ENCODE data around the gene CNTNAP1.

CNTNAP1 gene

DNA sequence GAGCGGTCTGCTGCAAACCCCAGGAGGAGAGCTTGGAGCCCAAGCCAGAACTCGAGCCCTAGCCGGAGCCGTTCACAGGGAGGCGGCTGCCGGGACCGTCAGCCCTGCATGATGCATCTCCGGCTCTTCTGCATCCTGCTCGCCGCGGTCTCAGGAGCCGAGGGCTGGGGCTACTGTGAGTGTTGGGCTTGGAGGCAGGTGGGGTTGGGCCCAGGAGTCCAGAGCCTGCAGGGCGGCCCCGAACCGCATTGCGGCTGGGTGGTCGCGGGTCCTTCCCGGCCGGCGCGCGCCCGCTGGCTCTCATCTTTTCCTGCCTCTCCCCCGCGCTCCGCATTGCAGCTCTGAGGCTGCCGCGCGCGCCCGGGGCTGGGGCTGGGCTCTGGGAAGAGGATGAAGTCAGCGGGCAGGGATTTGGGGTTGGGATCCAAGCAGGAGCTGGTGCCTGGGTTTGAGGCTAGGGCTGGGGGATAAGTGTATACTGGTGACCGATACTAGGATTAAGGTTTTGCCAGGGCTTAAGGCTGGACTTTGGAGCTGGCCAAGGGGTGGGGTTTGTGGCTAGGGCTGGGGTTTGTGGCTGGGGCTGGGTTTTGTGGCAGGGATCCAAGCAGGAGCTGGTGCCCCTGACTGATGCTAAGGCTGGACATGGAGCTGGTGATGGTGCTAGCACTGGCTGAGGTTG is 532 bp downstream of the CNTNAP1 start:
- peak overlapping the region in 16 of 21 experiments; percentile 17 to 77 (median 62) for H3K27ac ChIP-seq

DNA sequence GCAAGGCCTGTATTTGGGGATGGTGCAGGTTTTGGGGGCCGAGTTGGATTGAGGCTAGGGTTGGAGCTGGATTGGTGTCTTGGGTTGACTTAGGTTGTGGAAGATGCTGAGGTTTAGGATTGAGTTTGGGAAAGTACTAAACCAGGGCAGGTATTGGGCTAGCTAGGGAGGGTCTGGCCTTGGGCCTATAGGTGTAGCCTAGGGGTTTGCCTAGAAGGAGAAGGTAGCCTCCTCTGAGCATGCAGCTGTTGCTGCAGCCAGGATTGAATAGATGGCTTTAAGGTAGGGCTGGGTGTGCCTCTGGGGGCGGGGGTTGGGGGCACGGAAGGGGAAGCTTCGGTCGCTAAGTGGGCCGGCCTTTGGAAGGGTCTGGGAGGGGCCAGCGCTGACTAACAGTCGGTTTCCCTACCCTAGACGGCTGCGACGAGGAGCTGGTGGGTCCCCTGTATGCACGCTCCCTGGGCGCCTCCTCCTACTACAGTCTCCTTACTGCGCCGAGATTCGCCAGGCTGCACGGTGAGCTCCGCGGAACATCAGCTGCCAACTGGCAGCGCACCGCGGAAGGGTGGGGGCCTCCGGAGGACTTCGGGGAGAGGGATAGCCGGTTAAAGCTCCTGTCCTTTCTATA is 1.2 kb downstream of the CNTNAP1 start:
- H3K4me3 ChIP-seq = peak overlapping the region in 4 of 7 experiments; percentile 5 to 45 (median 42)
- H3K27ac ChIP-seq = peak overlapping the region in 10 of 21 experiments; percentile 17 to 77 (median 47)

More for the DNA sequence above, 532 bp downstream of the CNTNAP1 start:
- peak overlapping the region; percentile 5 to 50 (median 40) for H3K4me3 ChIP-seq

DNA sequence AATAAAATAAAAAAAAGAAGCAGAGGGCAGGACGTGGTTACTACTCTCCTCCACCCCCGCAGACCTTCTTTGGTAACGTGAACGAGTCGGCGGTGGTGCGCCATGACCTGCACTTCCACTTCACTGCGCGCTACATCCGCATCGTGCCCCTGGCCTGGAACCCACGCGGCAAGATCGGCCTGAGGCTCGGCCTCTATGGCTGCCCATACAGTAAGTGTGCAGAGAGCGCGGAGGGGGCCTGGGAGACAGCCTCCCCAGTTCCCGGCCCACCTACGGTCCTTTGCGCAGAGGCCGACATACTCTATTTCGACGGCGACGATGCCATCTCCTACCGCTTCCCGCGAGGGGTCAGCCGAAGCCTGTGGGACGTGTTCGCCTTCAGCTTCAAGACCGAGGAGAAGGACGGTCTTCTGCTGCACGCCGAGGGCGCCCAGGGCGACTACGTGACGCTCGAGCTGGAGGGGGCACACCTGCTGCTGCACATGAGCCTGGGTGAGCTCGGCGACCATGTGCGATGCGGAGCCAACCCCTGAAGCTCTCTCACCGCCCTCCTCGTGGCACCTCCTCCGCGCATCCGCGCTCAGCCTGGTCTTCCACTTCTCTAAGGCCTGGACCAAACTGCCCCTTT is 2.7 kb downstream of the CNTNAP1 start:
- H3K4me3 ChIP-seq = no peak overlapping the region
- no peak overlapping the region for H3K27ac ChIP-seq

DNA sequence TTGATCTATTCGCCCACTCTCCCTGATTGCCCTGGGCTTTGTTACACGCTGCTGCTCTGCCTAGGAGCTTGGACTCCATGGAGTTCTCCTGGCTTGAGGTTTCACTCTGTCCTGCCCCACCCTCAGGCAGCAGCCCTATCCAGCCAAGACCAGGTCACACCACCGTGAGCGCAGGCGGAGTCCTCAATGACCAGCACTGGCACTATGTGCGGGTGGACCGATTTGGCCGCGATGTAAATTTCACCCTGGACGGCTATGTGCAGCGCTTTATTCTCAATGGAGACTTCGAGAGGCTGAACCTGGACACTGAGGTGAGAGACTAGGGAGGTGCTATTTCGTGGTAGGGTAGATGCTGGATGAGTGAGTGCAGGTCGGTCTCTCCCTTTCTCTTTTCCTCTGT is 3.5 kb downstream of the CNTNAP1 start:
- H3K4me3 ChIP-seq = no peak overlapping the region
- no peak overlapping the region for H3K27ac ChIP-seq

DNA sequence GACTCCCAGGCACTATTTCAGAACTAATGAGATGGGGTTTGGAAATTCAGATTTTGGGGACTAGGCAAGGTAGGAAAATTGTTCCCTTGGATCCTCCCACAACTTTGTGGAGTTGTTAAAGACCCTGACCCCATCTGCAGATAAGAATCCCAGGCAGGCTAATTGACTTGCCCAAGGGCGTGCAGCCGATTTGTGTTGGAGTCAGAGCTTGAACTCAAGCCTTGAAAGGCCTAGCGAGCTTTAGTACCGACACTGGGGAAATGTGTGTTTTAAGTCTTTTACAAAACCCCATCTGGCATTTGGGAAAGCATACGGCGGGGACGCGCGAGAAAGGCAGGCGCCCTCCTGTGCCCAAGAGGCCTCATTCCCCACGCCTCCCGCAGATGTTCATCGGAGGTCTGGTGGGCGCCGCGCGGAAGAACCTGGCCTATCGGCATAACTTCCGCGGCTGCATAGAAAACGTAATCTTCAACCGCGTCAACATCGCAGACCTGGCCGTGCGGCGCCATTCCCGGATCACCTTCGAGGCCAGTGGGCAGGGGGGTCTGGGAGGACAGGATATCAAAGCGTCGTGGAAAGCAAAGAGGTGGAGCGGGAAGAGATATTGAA is 4.3 kb downstream of the CNTNAP1 start:
- Histone ChIP-seq H3K4me3 (no peak overlapping the region), H3K27ac (no peak overlapping the region)

DNA sequence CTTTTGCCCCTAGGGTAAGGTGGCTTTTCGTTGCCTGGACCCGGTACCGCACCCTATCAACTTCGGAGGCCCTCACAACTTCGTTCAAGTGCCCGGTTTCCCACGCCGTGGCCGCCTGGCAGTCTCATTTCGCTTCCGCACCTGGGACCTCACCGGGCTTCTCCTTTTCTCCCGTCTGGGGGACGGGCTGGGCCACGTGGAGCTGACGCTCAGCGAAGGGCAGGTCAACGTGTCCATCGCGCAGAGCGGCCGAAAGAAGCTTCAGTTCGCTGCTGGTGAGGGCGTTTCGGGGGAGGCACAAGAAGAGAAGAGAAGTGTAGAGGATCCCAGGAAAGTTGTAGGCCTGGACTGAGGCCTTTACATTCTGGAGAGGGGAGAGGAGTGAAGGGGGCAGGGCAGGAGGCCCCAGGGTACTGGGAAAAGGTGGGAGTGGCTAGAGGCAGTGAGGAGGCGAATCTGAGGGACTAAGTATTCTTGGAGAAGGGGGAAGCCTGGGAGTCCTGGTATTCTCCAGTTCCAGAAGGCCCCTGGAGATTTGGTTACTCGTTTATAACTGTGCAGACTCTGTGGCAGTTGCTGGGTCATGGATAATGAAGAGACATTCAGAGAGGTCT is 5.5 kb downstream of the CNTNAP1 start:
- H3K27ac ChIP-seq = no peak overlapping the region
- H3K4me3 ChIP-seq = no peak overlapping the region

DNA sequence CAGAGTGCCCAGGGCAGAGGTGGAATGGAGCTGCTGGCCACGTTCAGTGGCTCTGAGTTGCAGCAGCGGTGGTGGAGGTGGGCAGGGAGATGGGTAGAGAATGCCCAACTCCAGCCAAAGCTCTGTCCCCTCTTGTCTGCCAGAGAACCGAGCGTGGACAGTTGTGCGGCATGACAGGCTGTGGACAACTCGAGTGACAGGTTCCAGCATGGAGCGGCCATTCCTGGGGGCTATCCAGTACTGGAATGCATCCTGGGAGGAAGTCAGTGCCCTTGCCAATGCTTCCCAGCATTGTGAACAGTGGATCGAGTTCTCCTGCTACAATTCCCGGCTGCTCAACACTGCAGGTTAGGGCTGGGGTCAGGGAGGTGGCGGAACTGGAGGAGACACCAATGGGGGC is 8.3 kb downstream of the CNTNAP1 start:
- Histone ChIP-seq H3K4me3 (no peak overlapping the region), H3K27ac (no peak overlapping the region)

DNA sequence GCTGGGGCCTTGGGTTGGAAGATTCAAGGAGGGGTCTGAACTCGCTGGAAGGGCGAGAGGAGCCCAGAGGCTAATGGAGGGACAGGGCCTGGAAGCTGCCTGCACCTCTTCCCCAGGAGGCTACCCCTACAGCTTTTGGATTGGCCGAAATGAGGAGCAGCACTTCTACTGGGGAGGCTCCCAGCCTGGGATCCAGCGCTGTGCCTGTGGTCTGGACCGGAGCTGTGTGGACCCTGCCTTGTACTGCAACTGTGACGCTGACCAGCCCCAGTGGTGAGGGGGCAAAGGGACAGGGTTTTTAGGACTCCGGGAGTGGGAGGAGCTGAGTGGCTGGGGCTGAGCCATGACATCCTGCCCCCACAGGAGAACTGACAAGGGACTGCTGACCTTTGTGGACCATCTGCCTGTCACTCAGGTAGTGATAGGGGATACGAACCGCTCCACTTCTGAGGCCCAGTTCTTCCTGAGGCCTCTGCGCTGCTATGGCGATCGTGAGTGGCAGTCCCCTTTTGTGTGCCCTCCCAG is 8.8 kb downstream of the CNTNAP1 start:
- Histone ChIP-seq H3K4me3 (no peak overlapping the region), H3K27ac (no peak overlapping the region)

DNA sequence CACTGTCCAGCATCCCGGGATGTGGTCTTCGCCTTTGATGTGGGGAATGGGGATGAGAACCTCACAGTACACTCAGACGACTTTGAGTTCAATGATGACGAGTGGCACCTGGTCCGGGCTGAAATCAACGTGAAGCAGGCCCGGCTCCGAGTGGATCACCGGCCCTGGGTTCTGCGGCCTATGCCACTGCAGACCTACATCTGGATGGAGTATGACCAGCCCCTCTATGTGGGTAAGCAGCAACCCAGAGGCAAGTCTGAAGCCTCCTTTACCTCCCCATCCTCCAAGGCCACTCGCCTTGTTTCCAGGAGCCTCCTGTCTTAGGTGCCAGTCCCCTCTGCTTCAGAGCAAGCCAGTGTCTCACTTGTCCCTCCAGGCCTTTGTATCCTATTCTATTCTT is 10.2 kb downstream of the CNTNAP1 start:
- Histone ChIP-seq H3K4me3 (no peak overlapping the region), H3K27ac (no peak overlapping the region)

DNA sequence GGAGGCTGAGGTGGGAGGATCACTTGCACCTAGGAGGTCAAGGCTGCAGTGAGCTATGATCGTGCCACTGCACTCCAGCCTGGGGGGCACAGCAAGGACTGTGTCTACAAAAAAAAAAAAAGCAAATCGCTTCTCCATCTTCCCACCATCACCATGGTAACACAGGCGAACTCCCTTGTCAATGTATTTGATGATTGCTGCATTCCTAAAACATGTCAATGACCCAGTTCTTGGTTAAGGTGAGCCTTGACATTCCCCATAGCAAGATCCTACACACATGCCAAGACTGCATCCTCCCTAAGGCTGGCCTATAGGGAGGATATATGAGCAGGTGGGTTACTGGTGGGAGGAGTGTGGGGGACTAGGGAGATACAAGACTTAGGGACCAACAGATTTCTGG is 12.2 kb downstream of the CNTNAP1 start:
- Histone ChIP-seq H3K4me3 (no peak overlapping the region), H3K27ac (no peak overlapping the region)

DNA sequence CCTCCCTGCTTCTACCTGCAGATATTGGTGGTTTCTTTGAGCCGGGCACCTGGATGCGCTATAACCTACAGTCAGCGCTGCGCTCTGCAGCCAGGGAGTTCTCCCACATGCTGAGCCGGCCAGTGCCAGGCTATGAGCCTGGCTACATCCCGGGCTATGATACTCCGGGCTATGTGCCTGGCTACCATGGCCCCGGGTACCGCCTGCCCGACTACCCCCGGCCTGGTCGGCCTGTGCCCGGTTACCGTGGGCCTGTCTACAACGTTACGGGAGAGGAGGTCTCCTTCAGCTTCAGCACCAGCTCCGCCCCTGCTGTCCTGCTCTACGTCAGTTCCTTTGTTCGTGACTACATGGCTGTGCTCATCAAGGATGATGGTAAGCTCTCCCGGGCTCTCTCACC is 13.2 kb downstream of the CNTNAP1 start:
- Histone ChIP-seq H3K27ac (no peak overlapping the region), H3K4me3 (no peak overlapping the region)

DNA sequence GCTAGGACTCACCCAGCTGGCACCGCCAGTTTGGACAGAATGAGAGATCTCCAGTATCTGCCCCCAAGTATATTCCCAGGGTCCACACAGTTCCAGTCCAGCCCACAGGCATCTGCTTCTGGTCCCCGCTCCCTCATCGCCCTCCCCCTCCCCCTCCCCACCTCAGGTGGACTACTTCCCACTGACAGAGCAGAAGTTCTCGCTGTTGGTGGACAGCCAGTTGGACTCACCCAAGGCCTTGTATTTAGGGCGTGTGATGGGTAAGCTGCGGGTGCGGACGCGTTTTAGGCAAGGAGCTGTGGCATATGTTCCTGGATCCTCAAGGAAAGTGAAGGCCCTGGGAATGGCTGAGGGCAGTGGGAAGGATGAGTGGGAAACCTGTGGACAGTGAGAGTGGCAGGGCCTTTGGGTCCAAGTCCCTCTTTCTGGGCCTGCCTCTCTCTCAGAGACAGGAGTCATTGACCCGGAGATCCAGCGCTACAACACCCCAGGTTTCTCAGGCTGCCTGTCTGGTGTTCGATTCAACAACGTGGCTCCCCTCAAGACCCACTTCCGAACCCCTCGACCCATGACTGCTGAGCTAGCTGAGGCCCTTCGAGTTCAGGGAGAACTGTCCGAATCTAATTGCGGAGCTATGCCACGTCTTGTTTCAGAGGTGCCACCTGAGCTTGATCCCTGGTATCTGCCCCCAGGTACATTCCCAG is 14.9 kb downstream of the CNTNAP1 start:
- Histone ChIP-seq H3K4me3 (no peak overlapping the region), H3K27ac (no peak overlapping the region)

DNA sequence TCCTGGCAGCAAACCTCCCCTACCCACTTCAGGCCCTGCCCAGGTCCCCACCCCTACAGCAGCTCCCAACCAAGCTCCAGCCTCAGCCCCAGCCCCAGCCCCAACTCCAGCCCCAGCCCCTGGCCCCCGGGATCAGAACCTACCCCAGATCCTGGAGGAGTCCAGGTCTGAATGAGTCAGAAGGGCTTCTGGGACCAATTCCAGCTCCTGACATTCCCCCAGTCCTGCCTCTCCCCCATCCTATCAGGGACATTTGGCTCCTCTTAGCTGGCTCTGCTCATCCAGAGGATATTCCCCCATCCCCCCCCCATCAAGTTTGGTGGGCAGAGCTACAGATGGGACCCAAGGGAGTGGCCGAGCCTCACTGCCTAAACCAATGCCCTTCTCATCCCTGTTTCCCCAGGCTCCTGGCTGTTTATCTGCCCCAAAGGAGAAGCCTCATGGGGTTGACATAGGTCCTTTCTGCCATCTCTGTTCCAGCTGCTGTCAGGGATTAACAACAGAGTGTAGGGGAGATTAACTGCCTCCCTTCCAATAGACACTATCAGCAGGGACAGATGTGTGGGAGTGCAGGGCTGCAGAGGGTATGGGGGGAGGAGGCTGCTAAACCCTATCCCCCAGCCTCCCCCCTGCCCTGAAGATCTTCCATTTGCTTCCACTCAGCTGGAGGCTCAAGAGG is 16.5 kb downstream of the CNTNAP1 start:
- H3K27ac ChIP-seq = no peak overlapping the region
- no peak overlapping the region for H3K4me3 ChIP-seq

DNA sequence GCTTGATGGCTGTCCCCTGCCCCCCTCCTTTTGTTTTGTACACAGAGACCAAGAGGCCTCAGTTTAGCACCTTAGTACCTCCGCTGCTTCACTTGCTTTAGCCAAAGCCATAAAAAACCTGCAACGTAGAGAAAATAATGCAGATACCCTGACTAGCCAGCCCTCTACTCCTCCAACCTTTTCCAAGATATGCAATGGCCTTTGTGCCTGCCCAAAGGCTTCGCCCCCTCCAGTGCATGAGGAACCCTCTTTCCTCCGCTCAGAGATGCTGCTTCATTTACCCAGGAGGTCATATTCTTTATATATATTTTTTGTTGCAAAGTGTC is 17.0 kb downstream of the CNTNAP1 start:
- no peak overlapping the region for H3K27ac ChIP-seq

DNA sequence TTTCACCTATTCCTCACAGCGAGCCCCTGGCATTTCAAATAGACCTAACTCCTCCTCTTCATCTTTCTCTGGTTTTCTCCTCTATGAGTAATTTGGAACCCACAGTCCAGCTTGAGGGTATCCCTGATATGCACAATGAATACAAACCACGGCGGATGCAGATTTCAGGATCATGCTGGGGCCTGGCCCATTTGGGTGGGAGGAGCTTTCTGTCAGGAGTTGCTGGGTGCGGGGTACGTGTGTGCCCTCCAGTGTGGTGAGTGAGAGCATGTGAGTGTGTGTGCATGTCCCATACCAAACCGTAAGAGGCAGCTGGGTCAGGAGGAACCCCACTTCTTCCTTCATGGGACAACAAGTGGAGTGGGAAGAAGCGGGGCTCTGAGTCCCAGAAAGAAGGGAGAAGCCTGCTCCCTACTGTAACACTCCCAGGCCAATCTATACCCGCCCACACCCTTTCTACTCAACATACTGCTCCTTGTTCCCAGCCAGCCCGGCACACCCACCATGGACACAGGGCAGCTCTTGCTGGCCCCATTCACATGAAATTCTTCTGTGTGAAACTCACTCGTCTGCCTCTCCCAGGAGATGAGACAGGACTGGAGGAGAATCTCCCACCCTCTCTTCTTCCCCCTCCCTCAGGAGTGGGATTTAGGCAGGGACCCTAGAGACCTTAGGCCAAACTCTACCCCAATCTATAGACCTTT is 18.4 kb downstream of the CNTNAP1 start:
- Histone ChIP-seq H3K4me3 (no peak overlapping the region), H3K27ac (no peak overlapping the region)

More for the DNA sequence above, 17.0 kb downstream of the CNTNAP1 start:
- H3K4me3 ChIP-seq = no peak overlapping the region

DNA sequence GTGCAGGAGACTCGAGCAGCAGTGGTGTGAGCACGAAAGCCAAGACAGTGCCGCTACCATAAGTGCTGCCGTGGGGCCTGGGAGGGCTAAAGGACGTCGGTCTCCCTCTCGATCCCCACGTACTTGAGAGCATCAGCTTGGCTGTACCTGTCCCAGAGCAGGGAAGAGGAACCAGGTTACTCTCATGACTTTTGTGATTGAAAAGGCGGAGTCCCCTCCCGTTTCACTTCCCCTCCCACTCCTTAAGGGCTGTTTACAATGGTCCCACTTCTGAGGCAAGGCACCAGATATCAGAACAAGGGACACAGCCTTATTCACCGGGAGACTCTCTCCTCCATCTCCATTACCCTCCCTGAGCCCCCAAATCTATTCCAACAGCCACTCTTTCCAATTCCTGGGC is 20.1 kb downstream of the CNTNAP1 start:
- no peak overlapping the region for H3K4me3 ChIP-seq
- peak overlapping the region in 1 of 21 experiments; percentile 52 for H3K27ac ChIP-seq

DNA sequence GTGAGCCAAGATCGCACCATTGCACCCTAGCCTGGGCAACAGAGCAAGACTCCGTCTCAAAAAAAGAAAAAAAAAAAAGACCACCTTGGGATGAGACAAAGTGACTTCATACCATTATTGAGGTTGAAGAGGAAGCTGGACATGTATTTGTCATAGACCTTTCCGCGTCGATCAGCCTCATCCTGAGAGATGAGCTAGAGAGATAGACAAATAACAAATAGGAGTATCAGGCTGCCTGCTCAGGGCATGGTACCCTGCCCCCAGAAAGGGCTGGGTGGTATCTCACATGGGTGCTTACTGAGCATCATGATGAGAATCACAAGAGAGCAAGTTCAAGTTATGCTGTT is 22.1 kb downstream of the CNTNAP1 start:
- Histone ChIP-seq H3K4me3 (no peak overlapping the region), H3K27ac (peak overlapping the region in 2 of 21 experiments; percentile 2 to 61)

DNA sequence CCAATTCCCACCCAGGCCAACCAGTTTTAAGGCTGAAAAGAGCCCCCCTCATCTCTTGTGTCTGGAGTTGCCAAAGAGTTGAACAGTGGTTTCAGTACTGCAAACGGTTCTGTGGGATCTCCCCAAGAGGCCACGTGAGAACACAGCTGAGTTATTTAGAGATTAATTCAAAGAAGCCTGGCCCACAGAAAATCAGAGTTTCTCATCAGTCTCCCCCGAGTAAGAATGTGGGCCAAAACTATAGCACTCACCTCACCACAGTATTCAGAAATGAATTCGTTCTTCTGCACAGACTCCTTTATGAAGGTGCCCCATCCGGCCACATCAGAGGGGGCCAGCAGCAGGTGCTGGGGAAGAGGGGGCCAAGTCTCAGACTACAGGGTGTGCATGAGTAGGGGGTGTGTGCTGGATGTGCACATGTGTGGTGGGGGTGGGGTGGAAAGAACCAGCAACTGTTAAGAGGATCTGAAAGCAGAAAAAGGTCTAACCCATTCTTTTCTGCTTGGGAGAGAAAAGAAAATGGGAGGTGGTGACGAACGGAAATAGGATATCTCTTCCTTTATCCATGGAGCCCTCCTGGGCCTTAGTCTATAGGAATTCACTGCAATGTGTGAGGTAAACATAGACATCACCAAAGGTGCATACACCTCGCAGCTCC is 22.6 kb downstream of the CNTNAP1 start:
- peak overlapping the region in 3 of 21 experiments; percentile 18 to 61 (median 40) for H3K27ac ChIP-seq
- no peak overlapping the region for H3K4me3 ChIP-seq

Measured in skin epidermis (tissue), 12 donors.